Measurements from ENCODE around the gene TCF15. TPM values are rescaled to one million over a fixed set of nuclear protein-coding genes. Genes with fewer than 3 reads are reported as not detected.

TCF15 gene
- total and polyA plus RNA-seq, 4 donors: not detected

- Histone ChIP-seq H3K36me3 (ENCODE audit: control insufficient read depth in 4 of 4, insufficient read depth in 3 of 4, low read depth in 1 of 4, low read length in 3 of 4) (peaks cover 4 to 6% (median 5%) of the 10 kb centered on the region in 4 donors), H3K4me3 (ENCODE audit: low read depth in 1 of 3, low read length in 3 of 3) (peak within 1 kb of the TSS; percentile 83 to 86 (median 85)), H3K9me3 (ENCODE audit: control insufficient read depth in 4 of 4, low read length in 3 of 4) (no peaks in the 10 kb centered on the region), H3K4me1 (ENCODE audit: control insufficient read depth in 4 of 4, insufficient read depth in 4 of 4, low read length in 3 of 4) (peaks cover 5 to 20% (median 11%) of the 10 kb centered on the region in 4 donors), H3K27me3 (ENCODE audit: control insufficient read depth in 4 of 4, insufficient read depth in 4 of 4, low read length in 3 of 4) (no peaks in the 10 kb centered on the region), H3K27ac (ENCODE audit: low read depth in 1 of 2, low read length in 2 of 2) (peak within 1 kb of the TSS; percentile 57 to 81), H3K9ac (ENCODE audit: low read depth in 1 of 2, low read length in 2 of 2) (peak within 1 kb of the TSS; percentile 78 to 88)
- peak; percentile 93 for DNase-seq (ENCODE audit: low spot score)
- WGBS: 1% methylated on average over 74 of the region's 74 CpGs
- peak; percentile 50 for TF ChIP-seq CTCF (IDR thresholded peaks at IDR 0.05; ENCODE audit: low read depth, low read length, missing input control)
- TF ChIP-seq EGR1 (IDR thresholded peaks at IDR 0.05; ENCODE audit: low read depth in 2 of 2): peak in 1 of 2 donors; percentile 53
- TF ChIP-seq ATF3 (IDR thresholded peaks at IDR 0.05): no peak
Measured at GRCh38 chr20:653110-653589, 43.0 kb upstream of the TCF15 start, which contains the start of gene SRXN1. TSS of gene SRXN1 (minus strand) at chr20:653200. CDS start at chr20:653185, 15 bp downstream.

GRCh38 chr20:652615-653109 lies 42.6 kb upstream of the TCF15 start:
- peak; percentile 55 for DNase-seq (ENCODE audit: low spot score)
- WGBS: 3% methylated on average over 36 of the region's 36 CpGs
- no peak for TF ChIP-seq CTCF (IDR thresholded peaks at IDR 0.05; ENCODE audit: low read depth, low read length, missing input control)
- TF ChIP-seq JUND (IDR thresholded peaks at IDR 0.05): no peak
- no peak for TF ChIP-seq ZBTB33 (IDR thresholded peaks at IDR 0.05)
- no peak for TF ChIP-seq MAX (IDR thresholded peaks at IDR 0.05)
- no peak for TF ChIP-seq HNF4G (IDR thresholded peaks at IDR 0.05)
- TF ChIP-seq HNF4A (conservative IDR thresholded peaks at IDR 0.05): no peak
- no peak for TF ChIP-seq FOXA2 (IDR thresholded peaks at IDR 0.05)
- no peak for TF ChIP-seq EGR1 (IDR thresholded peaks at IDR 0.05; ENCODE audit: low read depth in 2 of 2)
- no peak for TF ChIP-seq RXRA (IDR thresholded peaks at IDR 0.05)
- no peak for TF ChIP-seq RAD21 (IDR thresholded peaks at IDR 0.05)
- TF ChIP-seq TAF1 (conservative IDR thresholded peaks at IDR 0.05): no peak
- TF ChIP-seq SP1 (IDR thresholded peaks at IDR 0.05): no peak
- no peak for TF ChIP-seq YY1 (IDR thresholded peaks at IDR 0.05)
- TF ChIP-seq GABPA (IDR thresholded peaks at IDR 0.05 in 1 of 2, conservative IDR thresholded peaks at IDR 0.05 in 1 of 2): no peak

More at GRCh38 chr20:652615-653109, 42.6 kb upstream of the TCF15 start:
- H3K27ac ChIP-seq (ENCODE audit: low read depth in 1 of 2, low read length in 2 of 2): peak overlapping the region; percentile 57 to 81
- H3K27me3 ChIP-seq (ENCODE audit: control insufficient read depth in 4 of 4, insufficient read depth in 4 of 4, low read length in 3 of 4): no peaks in the 10 kb centered on the region
- H3K4me1 ChIP-seq (ENCODE audit: control insufficient read depth in 4 of 4, insufficient read depth in 4 of 4, low read length in 3 of 4): peaks cover 5 to 20% (median 11%) of the 10 kb centered on the region in 4 donors
- peaks cover 0 to 3% (median 0%) of the 10 kb centered on the region in 4 donors for H3K9me3 ChIP-seq (ENCODE audit: control insufficient read depth in 4 of 4, low read length in 3 of 4)
- peak overlapping the region; percentile 83 to 86 (median 85) for H3K4me3 ChIP-seq (ENCODE audit: low read depth in 1 of 3, low read length in 3 of 3)
- peak overlapping the region; percentile 78 to 88 for H3K9ac ChIP-seq (ENCODE audit: low read depth in 1 of 2, low read length in 2 of 2)
- H3K36me3 ChIP-seq (ENCODE audit: control insufficient read depth in 4 of 4, insufficient read depth in 3 of 4, low read depth in 1 of 4, low read length in 3 of 4): peaks cover 5 to 11% (median 10%) of the 10 kb centered on the region in 4 donors
